ENCODE data around the gene PIK3IP1. TPM values are rescaled to one million over a fixed set of nuclear protein-coding genes. Genes with fewer than 3 reads are reported as not detected.

PIK3IP1 gene
- total RNA-seq, 1 experiment from 2014 or later: 0.87 TPM

DNA sequence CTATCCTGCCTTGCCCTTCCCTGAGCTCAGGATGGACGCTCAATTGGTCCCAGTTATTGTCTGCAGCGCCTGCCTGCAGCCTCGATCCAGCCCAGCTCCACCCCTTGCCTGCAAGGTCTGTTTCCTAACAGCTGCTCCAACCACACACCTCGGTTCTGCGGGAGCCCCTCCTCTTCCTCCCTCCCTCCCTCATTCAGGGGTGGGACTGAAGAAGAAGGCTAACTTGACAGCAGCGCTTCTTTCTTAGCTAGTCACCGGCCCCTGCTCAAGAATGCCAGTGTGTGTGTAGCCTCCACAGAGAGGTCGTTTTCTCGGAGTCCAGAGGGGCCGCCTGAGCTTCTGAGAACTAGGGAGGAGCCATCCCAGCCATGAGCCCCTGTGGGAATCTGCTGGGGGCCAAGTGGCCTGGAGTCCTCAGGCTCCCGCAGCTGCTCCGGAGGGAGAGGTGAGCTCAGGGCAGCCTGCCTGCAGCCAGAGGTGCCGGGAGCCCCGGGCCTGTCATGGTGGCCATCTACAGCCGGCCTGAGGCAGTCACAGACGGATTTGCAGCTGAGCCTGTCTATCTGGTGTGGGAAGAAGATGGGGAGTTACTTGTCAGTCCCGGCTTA, 44.0 kb downstream of the PIK3IP1 start:
- H2BK5ac ChIP-seq (ENCODE audit: insufficient read length, low read length): no peak overlapping the region
- no peaks in the 10 kb centered on the region for H3K9me3 ChIP-seq (ENCODE audit: control insufficient read depth, low read depth, low read length)
- H3K79me1 ChIP-seq (ENCODE audit: insufficient read depth, low read depth, low read length, poor library complexity, severe bottlenecking): no peaks in the 10 kb centered on the region
- H2BK20ac ChIP-seq (ENCODE audit: low read depth, low read length, poor library complexity, severe bottlenecking): no peak overlapping the region
- H3K14ac ChIP-seq (ENCODE audit: insufficient read depth, low read length): no peak overlapping the region
- no peak overlapping the region for H3K23ac ChIP-seq (ENCODE audit: insufficient read length, low read depth, low read length)
- H3K27me3 ChIP-seq (ENCODE audit: insufficient read depth, low read length): no peaks in the 10 kb centered on the region
- peak; percentile 94 for DNase-seq
- no peak overlapping the region for H2AFZ ChIP-seq (ENCODE audit: low read length)
- H3K4me1 ChIP-seq (ENCODE audit: insufficient read depth, low read length): peaks cover 6% of the 10 kb centered on the region; the same call in 1 of the 2 replicates
- no peak overlapping the region for H4K5ac ChIP-seq (ENCODE audit: insufficient read length, low read depth, low read length)
- no peak overlapping the region for H3K9ac ChIP-seq (ENCODE audit: extremely low read depth, insufficient read length, low read length)
- H4K20me1 ChIP-seq (ENCODE audit: control insufficient read depth, insufficient read depth, insufficient read length): no peaks in the 10 kb centered on the region
- H3K27ac Mint-ChIP-seq: peak overlapping the region in 2 of 3 experiments; percentile 79 to 93; a peak in 6 of 7 replicates
- H3K36me3 Mint-ChIP-seq (ENCODE audit: insufficient read depth in 1 of 3, low read depth in 3 of 3): peaks cover 0 to 3% (median 0%) of the 10 kb centered on the region in 3 experiments; a peak in 2 of 7 replicates
- no peak overlapping the region for H3K56ac ChIP-seq (ENCODE audit: insufficient read length, low read depth, low read length)
- H2BK120ac ChIP-seq (ENCODE audit: low read depth, low read length, poor library complexity, severe bottlenecking): no peak overlapping the region
- peak overlapping the region; percentile 24 to 65; a peak in 3 of 5 replicates for H3K4me3 Mint-ChIP-seq
- no CpG with 5 or more reads among the region's 17 CpGs for WGBS (ENCODE audit: extremely low coverage, insufficient read length, low lambda C conversion rate)
- H4K8ac ChIP-seq (replicated peaks; ENCODE audit: insufficient read length, low read depth, low read length): no peak overlapping the region
- H3K4me2 ChIP-seq (ENCODE audit: insufficient read depth, insufficient read length, low read length): peak overlapping the region; percentile 7
- peaks cover 43 to 46% of the 10 kb centered on the region in 2 experiments for H3K4me1 Mint-ChIP-seq
- no peak overlapping the region for H3K18ac ChIP-seq (ENCODE audit: insufficient read length, low read depth, low read length)
- H3K9me3 Mint-ChIP-seq: no peaks in the 10 kb centered on the region
- H3K23me2 ChIP-seq (ENCODE audit: insufficient read length, low read depth, low read length, poor library complexity, severe bottlenecking): no peaks in the 10 kb centered on the region
- H2BK12ac ChIP-seq (ENCODE audit: insufficient read length, low read depth, low read length): no peak overlapping the region
- H3K79me2 ChIP-seq (ENCODE audit: insufficient read depth, low read length): no peaks in the 10 kb centered on the region
- H4K91ac ChIP-seq (ENCODE audit: insufficient read length, low read depth, low read length): no peak overlapping the region
- H3K27ac ChIP-seq (ENCODE audit: insufficient read length, low read depth, low read length): no peak overlapping the region
- H2AK5ac ChIP-seq (ENCODE audit: insufficient read length, low read length): no peak overlapping the region
- TF ChIP-seq, protein P1, sequence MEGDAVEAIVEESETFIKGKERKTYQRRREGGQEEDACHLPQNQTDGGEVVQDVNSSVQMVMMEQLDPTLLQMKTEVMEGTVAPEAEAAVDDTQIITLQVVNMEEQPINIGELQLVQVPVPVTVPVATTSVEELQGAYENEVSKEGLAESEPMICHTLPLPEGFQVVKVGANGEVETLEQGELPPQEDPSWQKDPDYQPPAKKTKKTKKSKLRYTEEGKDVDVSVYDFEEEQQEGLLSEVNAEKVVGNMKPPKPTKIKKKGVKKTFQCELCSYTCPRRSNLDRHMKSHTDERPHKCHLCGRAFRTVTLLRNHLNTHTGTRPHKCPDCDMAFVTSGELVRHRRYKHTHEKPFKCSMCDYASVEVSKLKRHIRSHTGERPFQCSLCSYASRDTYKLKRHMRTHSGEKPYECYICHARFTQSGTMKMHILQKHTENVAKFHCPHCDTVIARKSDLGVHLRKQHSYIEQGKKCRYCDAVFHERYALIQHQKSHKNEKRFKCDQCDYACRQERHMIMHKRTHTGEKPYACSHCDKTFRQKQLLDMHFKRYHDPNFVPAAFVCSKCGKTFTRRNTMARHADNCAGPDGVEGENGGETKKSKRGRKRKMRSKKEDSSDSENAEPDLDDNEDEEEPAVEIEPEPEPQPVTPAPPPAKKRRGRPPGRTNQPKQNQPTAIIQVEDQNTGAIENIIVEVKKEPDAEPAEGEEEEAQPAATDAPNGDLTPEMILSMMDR (conservative IDR thresholded peaks at IDR 0.05): no peak
- H2BK15ac ChIP-seq (ENCODE audit: low read depth, low read length): no peak overlapping the region
- H3K4ac ChIP-seq (ENCODE audit: low read depth, low read length): no peak overlapping the region
- no peak overlapping the region for H3T11ph ChIP-seq (ENCODE audit: low read length)
- H3K27me3 Mint-ChIP-seq (ENCODE audit: low read depth): no peaks in the 10 kb centered on the region
